Astrocyte of the spinal cord (primary cell): ENCODE measurements around the gene MATN4.
A peak's percentile ranks its signal among the peaks of the same experiment; 100 is the strongest.

ENCODE experiments used
- DNase-seq: peaks from one replicate; pipeline ENCODE4 v3.0.0; 2011; ENCODE audit warnings: low read depth, low spot score
- H3K4me3 ChIP-seq: 2 replicates; pipeline ENCODE4 v1.5.1; 2011; ENCODE audit warnings: low read depth, mild to moderate bottlenecking, low read length, moderate library complexity
- in situ Hi-C: cut with HindIII; loops from 2 replicates; pipeline ENCODE4 v1.10.0; 2017; ENCODE audit warnings: low sequenced_read_pairs
- TF ChIP-seq, protein P1 (sequence below): IDR thresholded peaks from 2 replicates; pipeline ENCODE4 v1.5.1; 2012; ENCODE audit warnings: low read depth, mild to moderate bottlenecking, low read length, inconsistent platforms

MATN4 gene

DNA sequence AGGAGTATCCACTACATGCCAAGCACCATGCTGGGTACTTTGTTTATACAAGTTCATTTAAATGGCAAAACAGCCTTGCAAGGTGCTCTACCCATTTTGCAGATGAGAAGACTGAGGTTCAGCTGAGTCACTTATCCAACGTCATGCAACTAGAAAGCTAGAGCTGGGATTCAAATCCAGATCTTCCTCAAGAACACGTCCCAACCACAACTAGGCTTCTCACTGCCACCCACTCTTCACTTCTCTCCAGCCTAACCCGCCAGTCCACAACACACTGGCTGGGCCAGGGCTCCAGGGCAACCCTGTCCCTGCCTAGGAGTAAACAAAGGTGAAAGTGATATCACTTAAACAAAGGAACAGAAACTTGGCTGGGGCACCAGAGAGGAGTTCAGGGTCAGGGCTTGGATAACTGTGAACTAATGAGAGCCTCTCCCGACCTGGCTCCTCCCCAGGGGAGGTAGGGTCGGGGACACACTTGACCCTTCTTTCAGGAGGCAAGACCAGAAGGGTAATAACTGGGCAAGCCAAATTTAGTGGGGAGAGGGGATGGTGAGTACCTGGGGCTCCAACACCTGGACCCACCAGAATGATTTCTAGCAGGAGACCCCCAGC lies 32.2 kb upstream of the MATN4 start:
- TF ChIP-seq, protein P1, sequence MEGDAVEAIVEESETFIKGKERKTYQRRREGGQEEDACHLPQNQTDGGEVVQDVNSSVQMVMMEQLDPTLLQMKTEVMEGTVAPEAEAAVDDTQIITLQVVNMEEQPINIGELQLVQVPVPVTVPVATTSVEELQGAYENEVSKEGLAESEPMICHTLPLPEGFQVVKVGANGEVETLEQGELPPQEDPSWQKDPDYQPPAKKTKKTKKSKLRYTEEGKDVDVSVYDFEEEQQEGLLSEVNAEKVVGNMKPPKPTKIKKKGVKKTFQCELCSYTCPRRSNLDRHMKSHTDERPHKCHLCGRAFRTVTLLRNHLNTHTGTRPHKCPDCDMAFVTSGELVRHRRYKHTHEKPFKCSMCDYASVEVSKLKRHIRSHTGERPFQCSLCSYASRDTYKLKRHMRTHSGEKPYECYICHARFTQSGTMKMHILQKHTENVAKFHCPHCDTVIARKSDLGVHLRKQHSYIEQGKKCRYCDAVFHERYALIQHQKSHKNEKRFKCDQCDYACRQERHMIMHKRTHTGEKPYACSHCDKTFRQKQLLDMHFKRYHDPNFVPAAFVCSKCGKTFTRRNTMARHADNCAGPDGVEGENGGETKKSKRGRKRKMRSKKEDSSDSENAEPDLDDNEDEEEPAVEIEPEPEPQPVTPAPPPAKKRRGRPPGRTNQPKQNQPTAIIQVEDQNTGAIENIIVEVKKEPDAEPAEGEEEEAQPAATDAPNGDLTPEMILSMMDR = no peak
- no peak for DNase-seq
- no peak overlapping the region for H3K4me3 ChIP-seq
- in situ Hi-C loops = no loop called here

DNA sequence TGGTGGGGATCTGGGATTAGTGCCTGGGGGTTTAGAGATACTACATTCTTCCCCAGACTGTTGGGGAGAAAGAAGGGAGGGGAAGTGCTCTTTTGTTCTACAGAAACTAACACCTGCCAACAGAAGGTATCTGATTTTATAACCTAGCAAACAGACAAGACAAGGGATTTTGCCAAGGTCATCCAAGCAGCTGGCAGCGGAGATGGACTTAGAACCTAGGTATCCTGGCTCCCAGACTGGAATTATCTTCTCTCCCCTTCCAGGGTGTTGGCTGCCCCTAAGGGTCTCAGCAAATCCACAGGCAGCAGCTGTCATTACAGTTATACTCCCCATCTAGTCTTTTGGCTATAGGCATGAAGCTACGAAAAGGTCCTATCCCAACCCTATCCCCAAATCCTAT lies 31.7 kb upstream of the MATN4 start:
- TF ChIP-seq, protein P1 = no peak
- in situ Hi-C loops = no loop called here
- H3K4me3 ChIP-seq = no peak overlapping the region
- no peak for DNase-seq

- in situ Hi-C loops = no loop called here
- H3K4me3 ChIP-seq = no peak overlapping the region
- no peak for DNase-seq
- TF ChIP-seq, protein P1 = no peak
These were observed 31.0 kb upstream of the MATN4 start for GRCh38 chr20:45339084-45339483.

- no peak for DNase-seq
- in situ Hi-C loops = no loop called here
- TF ChIP-seq, protein P1 = no peak
- no peak overlapping the region for H3K4me3 ChIP-seq
These were observed 30.3 kb upstream of the MATN4 start for GRCh38 chr20:45338121-45339030.

GRCh38 chr20:45337367-45338120 lies 29.4 kb upstream of the MATN4 start:
- no peak overlapping the region for H3K4me3 ChIP-seq
- peak; percentile 93 for DNase-seq
- TF ChIP-seq, protein P1 = no peak
- in situ Hi-C loops = no loop called here

GRCh38 chr20:45336530-45337366 lies 28.6 kb upstream of the MATN4 start:
- peak; percentile 84 for DNase-seq
- TF ChIP-seq, protein P1 = no peak
- in situ Hi-C loops = no loop called here

More at GRCh38 chr20:45336530-45337366, 28.6 kb upstream of the MATN4 start:
- no peak overlapping the region for H3K4me3 ChIP-seq
